Subcutaneous adipose tissue (tissue), 4 donors: ENCODE measurements around the gene CD96. TPM values are rescaled to one million over a fixed set of nuclear protein-coding genes. Genes with fewer than 3 reads are reported as not detected.

Source experiments
- total RNA-seq, 4 donors: library from RNA; depleted of rRNA; stranded (reverse); fragments of >200 nt; gene quantifications; one replicate each; pipeline ENCODE4 v1.1.0, GENCODE V29; 2016
- TF ChIP-seq, protein P1 (sequence below): fragments of 450-650 bp; IDR thresholded peaks from one replicate; pipeline ENCODE4 v1.5.1; 2016; ENCODE audit warnings: low read depth, mild to moderate bottlenecking, control low read depth, antibody characterized with exemption, moderate library complexity

Gene CD96
- total RNA-seq, 4 donors from 2014 or later: 0.88 to 3.7 (median 2.1) TPM

DNA sequence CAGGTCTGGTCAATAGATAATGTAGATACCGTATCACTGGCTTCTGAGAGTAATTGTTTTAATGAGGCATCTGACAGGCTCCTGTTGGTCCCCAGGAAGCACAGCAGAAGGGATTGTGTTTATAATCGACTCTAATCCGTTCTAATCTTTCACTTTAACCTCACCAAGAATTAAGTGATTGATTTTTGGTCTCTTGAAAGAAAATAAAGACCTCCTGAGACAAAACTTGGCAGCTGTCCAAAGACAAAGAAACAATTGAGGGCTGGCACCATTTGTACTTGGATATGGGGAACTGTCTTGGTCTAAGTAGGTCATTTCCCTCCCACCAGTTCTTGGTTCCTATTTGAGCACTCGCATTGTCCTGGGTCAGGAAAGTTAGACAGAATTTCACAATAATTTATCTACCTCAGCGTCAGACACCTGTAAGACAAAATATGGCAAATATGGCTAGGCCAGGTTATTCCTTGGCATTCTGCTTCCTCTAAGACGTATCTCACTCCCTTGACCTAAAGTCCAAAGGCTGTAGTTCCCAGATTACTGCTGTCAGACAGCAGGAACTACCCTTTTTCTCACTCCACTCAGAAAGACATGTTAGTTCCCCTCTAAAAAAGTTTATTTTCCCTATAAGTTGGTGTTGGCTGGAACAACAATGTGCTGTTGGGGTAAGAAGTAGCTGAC, 22.7 kb upstream of the CD96 start:
- TF ChIP-seq, protein P1, sequence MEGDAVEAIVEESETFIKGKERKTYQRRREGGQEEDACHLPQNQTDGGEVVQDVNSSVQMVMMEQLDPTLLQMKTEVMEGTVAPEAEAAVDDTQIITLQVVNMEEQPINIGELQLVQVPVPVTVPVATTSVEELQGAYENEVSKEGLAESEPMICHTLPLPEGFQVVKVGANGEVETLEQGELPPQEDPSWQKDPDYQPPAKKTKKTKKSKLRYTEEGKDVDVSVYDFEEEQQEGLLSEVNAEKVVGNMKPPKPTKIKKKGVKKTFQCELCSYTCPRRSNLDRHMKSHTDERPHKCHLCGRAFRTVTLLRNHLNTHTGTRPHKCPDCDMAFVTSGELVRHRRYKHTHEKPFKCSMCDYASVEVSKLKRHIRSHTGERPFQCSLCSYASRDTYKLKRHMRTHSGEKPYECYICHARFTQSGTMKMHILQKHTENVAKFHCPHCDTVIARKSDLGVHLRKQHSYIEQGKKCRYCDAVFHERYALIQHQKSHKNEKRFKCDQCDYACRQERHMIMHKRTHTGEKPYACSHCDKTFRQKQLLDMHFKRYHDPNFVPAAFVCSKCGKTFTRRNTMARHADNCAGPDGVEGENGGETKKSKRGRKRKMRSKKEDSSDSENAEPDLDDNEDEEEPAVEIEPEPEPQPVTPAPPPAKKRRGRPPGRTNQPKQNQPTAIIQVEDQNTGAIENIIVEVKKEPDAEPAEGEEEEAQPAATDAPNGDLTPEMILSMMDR: no peak

- TF ChIP-seq, protein P1: no peak
Observed at GRCh38 chr3:111521891-111522290, 20.1 kb upstream of the CD96 start.

GRCh38 chr3:111531446-111531845, 10.6 kb upstream of the CD96 start:
- TF ChIP-seq, protein P1: no peak

DNA sequence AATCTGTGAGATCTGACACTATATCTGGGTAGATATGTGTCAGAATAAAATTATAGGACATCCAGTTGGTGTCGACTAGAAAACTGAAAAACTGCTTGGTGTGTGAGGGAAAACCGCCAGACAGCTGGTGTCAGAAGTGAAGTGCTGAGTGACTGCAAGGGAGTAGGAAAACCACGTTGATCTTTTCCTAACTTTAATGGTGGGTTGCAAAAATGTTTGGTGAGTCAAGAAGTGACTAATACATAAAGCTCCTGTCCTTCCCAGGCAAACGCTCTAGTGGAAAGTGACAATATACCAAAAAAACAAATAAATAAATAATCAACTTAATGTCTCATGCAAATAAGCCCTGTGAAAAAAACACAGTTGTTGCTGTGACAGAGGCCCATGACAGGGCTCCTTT, 7.3 kb upstream of the CD96 start:
- TF ChIP-seq, protein P1: no peak

- TF ChIP-seq, protein P1: no peak
Observed at GRCh38 chr3:111538111-111538510, 3.9 kb upstream of the CD96 start.

DNA sequence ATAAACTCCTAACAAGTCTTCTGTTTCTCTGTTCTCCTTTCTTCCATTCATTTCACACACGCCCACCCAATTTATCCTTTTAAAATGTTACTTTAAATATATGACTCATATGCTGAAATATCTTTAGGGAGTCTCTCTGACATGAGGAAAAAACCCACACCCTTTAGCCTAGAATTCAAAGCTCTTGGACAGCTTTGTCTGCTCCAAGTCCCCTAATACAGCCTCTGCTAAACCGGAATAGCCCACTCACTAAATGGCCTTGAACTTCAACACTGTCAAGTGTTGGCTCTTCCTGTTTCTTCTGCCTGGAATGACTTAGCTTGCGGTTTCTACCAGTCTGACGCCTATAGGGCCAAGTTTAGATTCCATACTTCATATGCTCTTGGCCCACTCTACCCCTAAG, 3.3 kb upstream of the CD96 start:
- TF ChIP-seq, protein P1: no peak

DNA sequence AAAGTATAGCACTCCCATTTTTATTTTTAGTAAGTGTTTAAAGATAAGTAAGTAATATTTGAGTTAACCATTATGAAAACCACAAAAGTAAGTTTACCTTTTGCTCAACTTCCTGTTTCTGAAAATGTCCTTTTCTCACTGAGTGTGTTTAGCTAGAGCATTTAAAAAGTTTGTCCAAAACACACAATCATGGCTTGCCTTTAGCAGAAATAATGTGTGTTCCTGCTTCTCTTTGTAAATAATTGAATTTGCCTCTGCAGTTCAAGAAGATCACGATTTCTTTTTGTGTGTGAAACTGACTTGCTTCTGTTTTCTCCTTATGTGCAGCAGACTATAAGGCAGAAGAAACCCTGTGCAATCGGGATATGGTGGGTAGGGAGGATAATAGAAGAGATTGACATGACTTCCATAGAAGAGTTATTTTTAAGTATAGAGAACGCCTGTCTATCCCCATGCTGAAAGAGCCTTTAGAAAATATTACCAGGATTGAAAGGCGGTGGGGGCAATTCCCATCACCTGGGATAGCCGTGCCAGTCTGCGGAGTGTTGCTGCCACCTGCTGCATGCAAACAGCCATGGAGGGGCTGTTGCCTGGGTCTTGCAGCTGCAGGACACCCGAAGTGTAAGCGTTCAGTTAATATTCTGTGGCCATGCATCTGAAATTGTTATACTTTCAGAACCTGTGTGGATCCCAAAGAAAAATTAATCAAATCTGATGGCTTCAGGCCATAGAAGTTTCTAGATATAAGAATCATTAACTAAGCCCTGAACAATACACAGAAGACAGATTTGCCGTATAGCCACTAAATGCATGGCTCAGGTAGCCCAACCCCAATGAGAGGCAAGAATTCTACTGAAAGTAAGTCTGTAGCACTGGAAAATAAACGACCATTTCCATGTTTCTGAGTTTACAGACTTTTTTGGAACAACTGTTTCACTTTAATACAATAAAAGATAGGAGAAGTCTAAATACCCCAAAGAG, 2.4 kb upstream of the CD96 start:
- TF ChIP-seq, protein P1: no peak
